BLaER1 treated with 17β-estradiol and CSF1 and Interleukin-3, amounts not matched to agents 10 nM and 100 nM (cell line): ENCODE measurements around the gene PLEKHM2.
A peak's percentile ranks its signal among the peaks of the same experiment; 100 is the strongest.

Source experiments
- H3K27ac ChIP-seq, 11 experiments: shearing (Covaris generic); formaldehyde crosslinking; 2 replicates each; pipeline ENCODE4 v1.8.1; 2022
- H3K27me3 ChIP-seq, 11 experiments: shearing (Covaris generic); formaldehyde crosslinking; 2 replicates each; pipeline ENCODE4 v1.8.1; 2022
- H3K36me3 ChIP-seq, 11 experiments: shearing (Covaris generic); formaldehyde crosslinking; 2 replicates each; pipeline ENCODE4 v1.8.1; 2022
- H3K4me1 ChIP-seq, 10 experiments: shearing (Covaris generic); formaldehyde crosslinking; 2 replicates each; pipeline ENCODE4 v1.8.1; 2022
- H3K4me2 ChIP-seq, 11 experiments: shearing (Covaris generic); formaldehyde crosslinking; 2 replicates each; pipeline ENCODE4 v1.8.1; 2022
- H3K4me3 ChIP-seq, 10 experiments: shearing (Covaris generic); formaldehyde crosslinking; 2 replicates each; pipeline ENCODE4 v1.8.1; 2022
- H3K9ac ChIP-seq, 11 experiments: shearing (Covaris generic); formaldehyde crosslinking; 2 replicates each; pipeline ENCODE4 v1.8.1; 2022
- H3K9me3 ChIP-seq, 11 experiments: shearing (Covaris generic); formaldehyde crosslinking; replicated peaks in 1 of 11; 2 replicates each; pipeline ENCODE4 v1.8.1; 2022
- H4K20me1 ChIP-seq, 11 experiments: shearing (Covaris generic); formaldehyde crosslinking; 2 replicates each; pipeline ENCODE4 v1.8.1; 2022
- Cebpa-rat ChIP-seq, 11 experiments: shearing (Covaris generic); IDR thresholded peaks; 2 replicates each; pipeline ENCODE4 v1.8.1; 2022

PLEKHM2 gene

GRCh38 chr1:15707239-15707925 lies 23.3 kb downstream of the PLEKHM2 start:
- Histone ChIP-seq H3K4me1 (peaks cover 6 to 41% (median 12%) of the 10 kb centered on the region in 10 experiments; a peak in 15 of 20 replicates), H3K4me3 (no peak overlapping the region), H3K27ac (no peak overlapping the region; a peak in 1 of 22 replicates), H3K4me2 (peak overlapping the region in 5 of 11 experiments; percentile 0 to 15 (median 5); a peak in 2 of 22 replicates), H3K9me3 (peaks cover 0 to 15% (median 0%) of the 10 kb centered on the region in 11 experiments; a peak in 4 of 22 replicates), H4K20me1 (peaks cover 87 to 100% (median 97%) of the 10 kb centered on the region in 11 experiments), H3K36me3 (peaks cover 18 to 51% (median 29%) of the 10 kb centered on the region in 11 experiments; a peak in 21 of 22 replicates), H3K9ac (no peak overlapping the region), H3K27me3 (no peaks in the 10 kb centered on the region)
- no peak for TF ChIP-seq Cebpa-rat (IDR thresholded peaks at IDR 0.05)

- Histone ChIP-seq H3K36me3 (peaks cover 18 to 56% (median 27%) of the 10 kb centered on the region in 11 experiments; a peak in 21 of 22 replicates), H3K4me2 (no peak overlapping the region), H3K9ac (no peak overlapping the region), H3K27ac (no peak overlapping the region), H3K27me3 (no peaks in the 10 kb centered on the region), H3K4me1 (peaks cover 2 to 29% (median 5%) of the 10 kb centered on the region in 10 experiments; a peak in 14 of 20 replicates), H4K20me1 (peaks cover 87 to 100% (median 97%) of the 10 kb centered on the region in 11 experiments), H3K4me3 (no peak overlapping the region), H3K9me3 (peaks cover 0 to 15% (median 0%) of the 10 kb centered on the region in 11 experiments; a peak in 4 of 22 replicates)
- TF ChIP-seq Cebpa-rat (IDR thresholded peaks at IDR 0.05) = no peak
Observed at GRCh38 chr1:15708486-15709137, 24.5 kb downstream of the PLEKHM2 start.

- H3K4me3 ChIP-seq = no peak overlapping the region
Observed at GRCh38 chr1:15709226-15709625, 25.1 kb downstream of the PLEKHM2 start.

GRCh38 chr1:15712168-15712567 lies 28.0 kb downstream of the PLEKHM2 start:
- Histone ChIP-seq H4K20me1 (peaks cover 89 to 100% (median 99%) of the 10 kb centered on the region in 11 experiments), H3K27me3 (no peaks in the 10 kb centered on the region), H3K27ac (no peak overlapping the region), H3K4me3 (no peak overlapping the region), H3K9me3 (peaks cover 0 to 8% (median 0%) of the 10 kb centered on the region in 11 experiments; a peak in 4 of 22 replicates), H3K4me2 (no peak overlapping the region), H3K4me1 (peaks cover 0 to 9% (median 2%) of the 10 kb centered on the region in 10 experiments; a peak in 5 of 20 replicates), H3K36me3 (peaks cover 16 to 63% (median 30%) of the 10 kb centered on the region in 11 experiments), H3K9ac (no peak overlapping the region)
- TF ChIP-seq Cebpa-rat (IDR thresholded peaks at IDR 0.05) = no peak

More at GRCh38 chr1:15709226-15709625, 25.1 kb downstream of the PLEKHM2 start:
- Histone ChIP-seq H3K9ac (no peak overlapping the region), H3K27ac (no peak overlapping the region), H3K9me3 (peaks cover 0 to 15% (median 0%) of the 10 kb centered on the region in 11 experiments; a peak in 4 of 22 replicates), H3K4me2 (no peak overlapping the region), H3K36me3 (peaks cover 18 to 60% (median 27%) of the 10 kb centered on the region in 11 experiments; a peak in 21 of 22 replicates), H3K4me1 (peaks cover 0 to 23% (median 3%) of the 10 kb centered on the region in 10 experiments; a peak in 8 of 20 replicates), H4K20me1 (peaks cover 89 to 100% (median 99%) of the 10 kb centered on the region in 11 experiments), H3K27me3 (no peaks in the 10 kb centered on the region)
- no peak for TF ChIP-seq Cebpa-rat (IDR thresholded peaks at IDR 0.05)

- H3K9ac ChIP-seq = no peak overlapping the region
- peaks cover 65 to 98% (median 92%) of the 10 kb centered on the region in 11 experiments for H4K20me1 ChIP-seq
- H3K9me3 ChIP-seq = no peaks in the 10 kb centered on the region
- peaks cover 38 to 67% (median 52%) of the 10 kb centered on the region in 11 experiments for H3K36me3 ChIP-seq
- H3K4me3 ChIP-seq = no peak overlapping the region
- H3K4me1 ChIP-seq = no peaks in the 10 kb centered on the region
- H3K27me3 ChIP-seq = no peaks in the 10 kb centered on the region
- no peak for TF ChIP-seq Cebpa-rat (IDR thresholded peaks at IDR 0.05)
- no peak overlapping the region for H3K27ac ChIP-seq
- no peak overlapping the region for H3K4me2 ChIP-seq
Observed at GRCh38 chr1:15714406-15715136, 30.5 kb downstream of the PLEKHM2 start.

GRCh38 chr1:15717418-15718125 lies 33.5 kb downstream of the PLEKHM2 start:
- TF ChIP-seq Cebpa-rat (IDR thresholded peaks at IDR 0.05) = no peak
- Histone ChIP-seq H3K4me2 (no peak overlapping the region), H3K27me3 (no peaks in the 10 kb centered on the region), H3K9ac (no peak overlapping the region), H3K4me1 (no peaks in the 10 kb centered on the region), H3K4me3 (no peak overlapping the region), H3K27ac (no peak overlapping the region), H3K9me3 (no peaks in the 10 kb centered on the region), H4K20me1 (peaks cover 38 to 96% (median 79%) of the 10 kb centered on the region in 11 experiments), H3K36me3 (peaks cover 65 to 93% (median 82%) of the 10 kb centered on the region in 11 experiments)

GRCh38 chr1:15718199-15718601 lies 34.1 kb downstream of the PLEKHM2 start:
- Histone ChIP-seq H4K20me1 (peaks cover 32 to 96% (median 78%) of the 10 kb centered on the region in 11 experiments; a peak in 21 of 22 replicates), H3K9ac (no peak overlapping the region), H3K4me3 (no peak overlapping the region), H3K4me1 (no peaks in the 10 kb centered on the region), H3K27me3 (no peaks in the 10 kb centered on the region), H3K36me3 (peaks cover 72 to 95% (median 88%) of the 10 kb centered on the region in 11 experiments), H3K9me3 (no peaks in the 10 kb centered on the region), H3K4me2 (no peak overlapping the region), H3K27ac (no peak overlapping the region)
- no peak for TF ChIP-seq Cebpa-rat (IDR thresholded peaks at IDR 0.05)

- Histone ChIP-seq H3K9me3 (no peaks in the 10 kb centered on the region), H3K36me3 (peaks cover 80 to 99% (median 94%) of the 10 kb centered on the region in 11 experiments), H3K27ac (no peak overlapping the region), H3K27me3 (no peaks in the 10 kb centered on the region), H3K4me2 (no peak overlapping the region), H3K9ac (no peak overlapping the region), H4K20me1 (peaks cover 18 to 93% (median 65%) of the 10 kb centered on the region in 11 experiments; a peak in 21 of 22 replicates), H3K4me3 (no peak overlapping the region), H3K4me1 (no peaks in the 10 kb centered on the region)
- TF ChIP-seq Cebpa-rat (IDR thresholded peaks at IDR 0.05) = no peak
Observed at GRCh38 chr1:15719381-15720120, 35.4 kb downstream of the PLEKHM2 start.
